CD14-positive monocyte (primary cell): ENCODE data around the gene NOG. TPM values are rescaled to one million over a fixed set of nuclear protein-coding genes. Genes with fewer than 3 reads are reported as not detected.

ENCODE experiments used
- DNase-seq, 3 donors: peaks; one replicate each; pipeline ENCODE4 v3.0.0-alpha.2; 2011 to 2022
- H2AFZ ChIP-seq: 2 replicates; pipeline ENCODE4 v1.6.0; 2012; ENCODE audit warnings: mild to moderate bottlenecking, low read depth, low read length, inconsistent platforms; ENCODE audit not compliant: insufficient read depth, poor library complexity, severe bottlenecking
- H3K27ac ChIP-seq, 2 donors: 1 replicate in 1 of 2; 2 replicates in 1 of 2; pipeline ENCODE4 v1.5.1; 2012 to 2013; ENCODE audit warnings: low read length in 2 of 2, control low read depth in 1 of 2, inconsistent platforms in 1 of 2, low read depth in 1 of 2, mild to moderate bottlenecking in 1 of 2
- H3K27me3 ChIP-seq, 2 donors: one replicate each; pipeline versions ENCODE4 v1.6.0 to v1.6.1; 2011 to 2013; ENCODE audit warnings: low read length in 2 of 2; ENCODE audit not compliant: control insufficient read depth in 2 of 2, insufficient read depth in 2 of 2
- H3K36me3 ChIP-seq, 2 donors: replicated peaks in 1 of 2; 1 replicate in 1 of 2; 2 replicates in 1 of 2; pipeline versions ENCODE4 v1.5.1 to v1.6.1; 2012 to 2013; ENCODE audit warnings: low read length in 2 of 2, control low read depth in 1 of 2, inconsistent platforms in 1 of 2, mild to moderate bottlenecking in 1 of 2; ENCODE audit not compliant: insufficient read depth in 2 of 2, control insufficient read depth in 1 of 2
- H3K4me1 ChIP-seq, 2 donors: 1 replicate in 1 of 2; 2 replicates in 1 of 2; pipeline versions ENCODE4 v1.5.1 to v1.6.1; 2012 to 2013; ENCODE audit warnings: low read length in 2 of 2, control low read depth in 1 of 2, inconsistent platforms in 1 of 2, mild to moderate bottlenecking in 1 of 2, moderate library complexity in 1 of 2; ENCODE audit not compliant: insufficient read depth in 2 of 2, control insufficient read depth in 1 of 2
- H3K4me2 ChIP-seq: replicated peaks from 2 replicates; pipeline ENCODE3; 2012; ENCODE audit warnings: low read length, moderate library complexity, mild to moderate bottlenecking; ENCODE audit not compliant: poor library complexity, severe bottlenecking; ENCODE audit errors: extremely low read depth
- H3K4me3 ChIP-seq, 3 experiments: fragments of 200-600 bp in 1 of 3; sonication (generic) in 1 of 3; replicated peaks in 1 of 3; 1 replicate in 2 of 3; 2 replicates in 1 of 3; pipeline ENCODE4 v1.5.1; 2011 to 2013; ENCODE audit warnings: low read length in 3 of 3, mild to moderate bottlenecking in 3 of 3, control low read depth in 2 of 3, low read depth in 2 of 3, inconsistent platforms in 1 of 3, moderate library complexity in 1 of 3
- H3K79me2 ChIP-seq: 2 replicates; pipeline ENCODE4 v1.6.0; 2012; ENCODE audit warnings: mild to moderate bottlenecking, control low read depth, inconsistent platforms, low read length, moderate library complexity; ENCODE audit not compliant: insufficient read depth
- H3K9ac ChIP-seq: 2 replicates; pipeline ENCODE4 v1.6.0; 2017; ENCODE audit warnings: low read length, mild to moderate bottlenecking; ENCODE audit not compliant: insufficient read depth, poor library complexity, severe bottlenecking
- H3K9me3 ChIP-seq, 2 donors: replicated peaks in 1 of 2; 1 replicate in 1 of 2; 2 replicates in 1 of 2; pipeline versions ENCODE4 v1.5.1 to v1.6.1; 2012 to 2013; ENCODE audit warnings: low read length in 2 of 2, control low read depth in 1 of 2; ENCODE audit not compliant: control insufficient read depth in 1 of 2, insufficient read depth in 1 of 2
- H4K20me1 ChIP-seq: 2 replicates; pipeline ENCODE4 v1.6.0; 2012; ENCODE audit warnings: mild to moderate bottlenecking, low read length, control low read depth, moderate library complexity; ENCODE audit not compliant: insufficient read depth
- H3K27ac Mint-ChIP-seq, 7 donors: one replicate each; pipeline ENCODE4 v1.8.0; 2020; ENCODE audit warnings: mild to moderate bottlenecking in 7 of 7, mixed read lengths in 7 of 7, moderate library complexity in 6 of 7, inconsistent platforms in 2 of 7
- H3K27me3 Mint-ChIP-seq, 3 donors: one replicate each; pipeline ENCODE4 v1.8.0; 2021 to 2022; ENCODE audit warnings: low read depth in 3 of 3, mild to moderate bottlenecking in 3 of 3, mixed read lengths in 3 of 3, moderate library complexity in 3 of 3, inconsistent platforms in 1 of 3
- H3K36me3 Mint-ChIP-seq, 2 donors: one replicate each; pipeline ENCODE4 v1.8.0; 2020; ENCODE audit warnings: mixed read lengths in 2 of 2, inconsistent platforms in 1 of 2, mild to moderate bottlenecking in 1 of 2
- H3K4me1 Mint-ChIP-seq: one replicate; pipeline ENCODE4 v1.8.0; 2020; ENCODE audit warnings: mild to moderate bottlenecking, mixed read lengths
- H3K4me3 Mint-ChIP-seq, 2 donors: one replicate each; pipeline ENCODE4 v1.8.0; 2020; ENCODE audit warnings: mild to moderate bottlenecking in 2 of 2, mixed read lengths in 2 of 2, moderate library complexity in 1 of 2
- H3K9me3 Mint-ChIP-seq, 7 donors: one replicate each; pipeline ENCODE4 v1.8.0; 2020 to 2022; ENCODE audit warnings: mixed read lengths in 7 of 7, mild to moderate bottlenecking in 6 of 7, moderate library complexity in 6 of 7, inconsistent platforms in 2 of 7
- WGBS: methylation state at CpG from one replicate; pipeline ENCODE4 v1.1.5; 2013; ENCODE audit warnings: missing lambda C conversion rate; ENCODE audit not compliant: insufficient coverage; 5-methylcytosine and 5-hydroxymethylcytosine counted together
- intact Hi-C, 2 donors: fragments of 100-400 bp; cut with micrococcal nuclease; formaldehyde crosslinking; loops; one replicate each; pipeline versions ENCODE4 v1.15.0 to v1.15.1; 2023
- polyA plus RNA-seq, 3 donors: library from polyadenylated mRNA; depleted of rRNA in 1 of 3; unstranded in 2 of 3; stranded (reverse) in 1 of 3; fragments of 300-500 nt in 2 of 3; fragments of >200 nt in 1 of 3; fragmentation: Illumina TruSeq in 2 of 3; gene quantifications; 1 replicate in 2 of 3; 2 replicates in 1 of 3; pipeline ENCODE4 v1.2.3, GENCODE V29; 2012 to 2021
- TF ChIP-seq, protein P1 (sequence below): fragments of 200-600 bp; IDR thresholded peaks from one replicate; pipeline ENCODE4 v1.8.0; 2022; ENCODE audit warnings: antibody characterized with exemption, mild to moderate bottlenecking

The NOG gene
- polyA plus RNA-seq, 3 donors, result 0.11 to 0.27 TPM; not detected in 1

DNA sequence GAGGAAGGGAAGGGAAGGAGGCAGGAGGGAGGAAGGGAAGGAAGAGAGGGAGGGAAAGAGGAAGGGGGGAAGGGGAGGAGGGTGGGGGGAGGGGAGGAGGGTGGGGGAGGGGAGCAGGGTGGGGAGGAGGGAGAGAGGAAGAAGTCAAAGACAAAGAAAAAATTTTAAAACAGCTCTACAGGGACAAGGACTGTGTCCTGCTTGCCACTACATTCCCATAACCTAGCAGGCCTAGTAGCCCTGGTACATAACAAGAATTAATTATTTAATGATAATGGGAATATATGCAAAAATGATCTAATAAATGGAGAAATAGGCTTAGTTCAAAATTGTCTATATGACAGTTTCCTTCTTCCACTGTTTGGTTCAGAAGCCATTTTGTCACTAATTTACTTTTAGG is 47.6 kb upstream of the NOG start:
- Mint-ChIP-seq H3K4me3 (no peak overlapping the region), H3K36me3 (no peaks in the 10 kb centered on the region), H3K27me3 (peaks cover 0 to 3% (median 2%) of the 10 kb centered on the region in 3 donors), H3K27ac (no peak overlapping the region), H3K4me1 (no peaks in the 10 kb centered on the region), H3K9me3 (peaks cover 8 to 19% (median 11%) of the 10 kb centered on the region in 7 donors)
- no peak overlapping the region for H3K27ac ChIP-seq
- no peak overlapping the region for H2AFZ ChIP-seq
- TF ChIP-seq, protein P1, sequence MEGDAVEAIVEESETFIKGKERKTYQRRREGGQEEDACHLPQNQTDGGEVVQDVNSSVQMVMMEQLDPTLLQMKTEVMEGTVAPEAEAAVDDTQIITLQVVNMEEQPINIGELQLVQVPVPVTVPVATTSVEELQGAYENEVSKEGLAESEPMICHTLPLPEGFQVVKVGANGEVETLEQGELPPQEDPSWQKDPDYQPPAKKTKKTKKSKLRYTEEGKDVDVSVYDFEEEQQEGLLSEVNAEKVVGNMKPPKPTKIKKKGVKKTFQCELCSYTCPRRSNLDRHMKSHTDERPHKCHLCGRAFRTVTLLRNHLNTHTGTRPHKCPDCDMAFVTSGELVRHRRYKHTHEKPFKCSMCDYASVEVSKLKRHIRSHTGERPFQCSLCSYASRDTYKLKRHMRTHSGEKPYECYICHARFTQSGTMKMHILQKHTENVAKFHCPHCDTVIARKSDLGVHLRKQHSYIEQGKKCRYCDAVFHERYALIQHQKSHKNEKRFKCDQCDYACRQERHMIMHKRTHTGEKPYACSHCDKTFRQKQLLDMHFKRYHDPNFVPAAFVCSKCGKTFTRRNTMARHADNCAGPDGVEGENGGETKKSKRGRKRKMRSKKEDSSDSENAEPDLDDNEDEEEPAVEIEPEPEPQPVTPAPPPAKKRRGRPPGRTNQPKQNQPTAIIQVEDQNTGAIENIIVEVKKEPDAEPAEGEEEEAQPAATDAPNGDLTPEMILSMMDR, result no peak
- H3K36me3 ChIP-seq, result no peaks in the 10 kb centered on the region
- H3K9me3 ChIP-seq, result peaks cover 3 to 7% of the 10 kb centered on the region in 2 donors
- H3K4me2 ChIP-seq, result no peak overlapping the region
- H3K4me1 ChIP-seq, result no peaks in the 10 kb centered on the region
- intact Hi-C loops, result no loop called here
- no peaks in the 10 kb centered on the region for H3K79me2 ChIP-seq
- no peak overlapping the region for H3K4me3 ChIP-seq
- H3K27me3 ChIP-seq, result no peaks in the 10 kb centered on the region
- no peaks in the 10 kb centered on the region for H4K20me1 ChIP-seq
- DNase-seq, result no peak
- H3K9ac ChIP-seq, result no peak overlapping the region

DNA sequence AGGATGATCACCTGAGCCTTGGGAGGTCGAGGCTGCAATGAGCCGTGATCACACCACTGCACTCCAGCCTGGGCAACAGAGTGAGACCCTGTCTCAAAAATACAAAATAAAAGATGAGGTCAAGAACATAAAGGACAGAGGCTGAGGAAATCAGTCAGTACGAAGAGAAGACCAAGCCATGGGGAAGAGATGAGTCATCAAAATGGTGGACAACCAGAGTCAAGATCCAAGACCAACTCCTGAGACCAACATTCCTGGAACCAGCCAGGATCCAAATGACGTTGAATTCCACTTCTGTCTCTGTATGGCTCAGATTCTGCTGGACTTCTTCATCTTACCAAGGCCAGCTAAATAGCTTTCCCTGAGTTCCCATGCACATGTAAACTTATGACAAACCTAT is 44.8 kb upstream of the NOG start:
- Histone ChIP-seq H3K27me3 (no peaks in the 10 kb centered on the region), H3K9me3 (peaks cover 19% of the 10 kb centered on the region in 2 donors), H2AFZ (no peak overlapping the region), H3K4me3 (no peak overlapping the region), H4K20me1 (no peaks in the 10 kb centered on the region), H3K4me1 (no peaks in the 10 kb centered on the region), H3K27ac (no peak overlapping the region), H3K9ac (no peak overlapping the region), H3K4me2 (no peak overlapping the region), H3K79me2 (no peaks in the 10 kb centered on the region), H3K36me3 (no peaks in the 10 kb centered on the region)
- Mint-ChIP-seq H3K4me3 (no peak overlapping the region), H3K4me1 (no peaks in the 10 kb centered on the region), H3K27ac (no peak overlapping the region), H3K36me3 (no peaks in the 10 kb centered on the region), H3K9me3 (peaks cover 18 to 37% (median 28%) of the 10 kb centered on the region in 7 donors), H3K27me3 (no peaks in the 10 kb centered on the region)
- TF ChIP-seq, protein P1, result no peak
- intact Hi-C loops, result no loop called here
- no peak for DNase-seq
- 100% methylated on average over 3 of the region's 4 CpGs for WGBS
